T follicular helper cell (primary cell): ENCODE measurements around the gene PAPPA2.

Experiments
- DNase-seq: peaks from one replicate; pipeline ENCODE4 v3.0.0-alpha.2; 2020; ENCODE audit warnings: low read depth

The PAPPA2 gene

DNA sequence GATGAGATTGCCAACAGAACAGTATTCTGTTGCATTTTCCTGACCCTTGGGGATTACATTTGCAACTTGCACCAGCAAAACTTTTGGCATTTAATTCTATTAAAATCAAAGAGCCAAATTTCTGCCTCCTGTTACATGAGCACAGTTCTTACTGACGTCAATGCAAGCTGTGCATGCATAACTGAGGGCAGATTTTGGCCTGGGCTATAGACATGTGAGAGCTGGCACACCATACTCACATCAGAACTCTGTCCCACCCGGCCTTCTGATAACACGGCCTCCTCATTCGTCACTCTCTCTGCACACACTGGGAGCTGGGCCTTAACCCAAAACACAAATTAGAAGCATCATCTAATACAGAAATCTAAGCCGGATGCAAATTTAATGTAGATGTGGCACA lies 31.5 kb downstream of the PAPPA2 start:
- DNase-seq: no peak

- DNase-seq: no peak
These were observed 36.7 kb downstream of the PAPPA2 start for GRCh38 chr1:176499671-176500070.

GRCh38 chr1:176501599-176501998 lies 38.6 kb downstream of the PAPPA2 start:
- DNase-seq: no peak

- no peak for DNase-seq
These were observed 42.0 kb downstream of the PAPPA2 start for GRCh38 chr1:176504848-176505553.

GRCh38 chr1:176512966-176513365 lies 50.0 kb downstream of the PAPPA2 start:
- DNase-seq: no peak

- DNase-seq: no peak
These were observed 52.3 kb downstream of the PAPPA2 start for GRCh38 chr1:176515310-176515709.

DNA sequence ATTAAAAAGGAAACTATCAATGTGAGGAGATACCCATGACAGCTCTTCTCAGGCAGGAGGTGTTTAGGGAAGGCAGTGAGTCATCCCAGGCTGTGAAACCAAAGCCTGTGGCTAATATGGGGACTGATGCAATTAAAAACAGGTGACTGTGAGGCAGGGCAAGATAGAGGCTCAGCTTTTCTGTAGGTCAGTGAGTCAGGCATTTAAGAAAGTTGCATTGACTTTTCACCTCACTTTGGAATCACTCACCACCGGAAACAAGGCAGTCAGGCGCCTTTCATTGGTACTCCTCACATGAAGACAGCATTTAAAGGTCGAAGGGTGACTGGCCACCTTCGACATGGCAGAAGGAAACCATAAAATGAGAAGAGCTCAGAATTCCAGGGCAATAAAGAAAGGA lies 54.5 kb downstream of the PAPPA2 start:
- no peak for DNase-seq

GRCh38 chr1:176521211-176521610 lies 58.2 kb downstream of the PAPPA2 start:
- no peak for DNase-seq

- no peak for DNase-seq
These were observed 59.4 kb downstream of the PAPPA2 start for GRCh38 chr1:176522310-176522845.

DNA sequence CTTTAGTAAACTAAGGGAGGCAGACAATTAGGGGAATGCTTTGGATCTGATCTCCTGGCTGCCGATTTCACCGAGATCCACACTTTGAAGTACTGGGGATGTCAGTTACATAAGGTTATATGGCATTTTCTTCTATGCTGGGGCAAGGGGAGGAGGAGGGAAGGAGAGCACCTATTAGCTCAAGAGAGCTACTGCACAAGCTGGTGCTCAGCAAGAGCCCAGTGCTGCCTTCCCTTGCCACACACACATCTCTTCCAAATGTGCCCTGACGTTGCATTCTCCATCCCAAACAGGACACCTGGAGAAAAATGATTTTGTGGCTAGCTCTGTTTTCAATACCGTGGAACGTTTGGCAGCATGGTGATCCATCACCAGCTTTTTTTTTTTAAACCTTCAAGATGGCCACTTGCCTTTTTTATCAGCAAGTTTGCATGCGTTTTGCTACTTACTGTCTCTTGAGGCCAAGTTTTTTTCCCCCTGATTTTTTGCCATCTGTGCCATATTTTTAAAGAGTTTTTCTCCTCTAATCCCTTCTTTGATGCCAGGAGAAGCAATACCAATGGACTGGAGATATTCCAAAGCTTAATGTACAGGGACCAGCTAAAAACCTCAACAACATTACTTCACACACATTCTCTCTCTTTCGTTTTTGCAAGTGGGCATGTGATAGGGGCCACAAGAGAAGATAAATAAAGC lies 66.6 kb downstream of the PAPPA2 start:
- DNase-seq: no peak

- no peak for DNase-seq
These were observed 68.1 kb downstream of the PAPPA2 start for GRCh38 chr1:176531036-176531435.

- DNase-seq: no peak
These were observed 69.2 kb downstream of the PAPPA2 start for GRCh38 chr1:176531921-176532897.

- no peak for DNase-seq
These were observed 70.0 kb downstream of the PAPPA2 start for GRCh38 chr1:176533020-176533419.

GRCh38 chr1:176536588-176536987 lies 73.6 kb downstream of the PAPPA2 start:
- no peak for DNase-seq

DNA sequence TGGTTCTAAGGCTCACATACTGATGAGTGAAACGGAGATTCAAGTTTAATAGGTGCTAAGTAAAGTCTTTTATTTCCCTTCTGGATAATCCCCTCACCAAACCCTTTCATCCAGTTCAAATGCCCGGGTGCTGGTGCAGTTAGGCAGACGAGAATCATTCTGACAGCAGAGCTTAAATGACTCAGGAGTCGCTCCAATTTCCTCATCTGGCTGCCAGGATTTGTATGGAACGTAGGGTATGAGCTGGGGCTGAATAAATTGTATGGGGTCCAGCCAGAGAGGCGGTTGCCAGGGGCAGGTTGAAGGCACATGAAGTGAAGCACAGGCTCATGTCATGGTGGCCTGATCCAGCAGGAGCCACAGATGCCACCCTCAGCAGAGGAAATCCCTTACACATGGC lies 76.0 kb downstream of the PAPPA2 start:
- DNase-seq: no peak

- DNase-seq: no peak
These were observed 77.5 kb downstream of the PAPPA2 start for GRCh38 chr1:176540428-176540827.

- DNase-seq: no peak
These were observed 78.7 kb downstream of the PAPPA2 start for GRCh38 chr1:176541663-176542062.

DNA sequence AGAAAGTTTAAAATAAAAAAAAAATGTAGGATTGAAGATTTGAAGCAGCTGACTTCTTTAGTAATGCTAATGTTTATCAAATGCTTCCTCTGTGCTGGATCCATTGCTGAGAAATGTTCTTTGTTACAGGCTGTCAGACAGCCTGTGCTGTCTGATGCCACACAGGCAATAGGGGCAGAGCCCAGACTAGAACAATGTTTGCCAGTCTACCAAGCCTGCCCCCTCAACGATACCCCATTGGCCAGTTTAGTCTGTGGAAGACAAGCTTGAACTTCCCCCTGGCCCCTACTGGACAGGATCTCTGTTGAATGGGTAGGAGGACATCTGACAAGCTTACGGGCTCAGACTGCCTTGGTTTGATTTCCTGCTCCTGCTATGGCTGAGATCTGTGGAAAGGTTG lies 79.4 kb downstream of the PAPPA2 start:
- DNase-seq: no peak

GRCh38 chr1:176543360-176544129 lies 80.6 kb downstream of the PAPPA2 start:
- no peak for DNase-seq

GRCh38 chr1:176545034-176545639 lies 82.2 kb downstream of the PAPPA2 start:
- DNase-seq: no peak

DNA sequence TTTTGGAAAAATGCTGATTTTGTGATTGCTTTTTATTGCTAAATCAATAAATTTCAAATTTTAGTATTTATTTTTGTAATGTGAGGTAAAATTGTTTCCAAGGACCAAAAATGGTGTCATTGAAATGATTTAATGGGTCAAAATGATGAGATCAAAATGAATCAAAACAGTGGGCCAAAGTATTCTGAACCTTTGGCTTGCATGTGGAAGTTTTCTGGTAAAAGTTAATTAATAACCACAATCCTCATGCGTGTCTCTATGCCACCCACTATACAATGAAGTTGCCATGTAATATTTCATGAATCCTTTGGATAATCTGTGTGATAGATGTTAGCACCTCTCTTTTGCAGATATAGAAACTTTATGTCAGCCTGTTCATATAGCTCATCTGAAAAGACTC lies 83.8 kb downstream of the PAPPA2 start:
- no peak for DNase-seq
